ENCODE measurements around the gene ADAMTS18. TPM values are rescaled to one million over a fixed set of nuclear protein-coding genes. Genes with fewer than 3 reads are reported as not detected.

Gene ADAMTS18
- total RNA-seq, 1 experiment from 2014 or later, result not detected

GRCh38 chr16:77437859-77438258, 3.0 kb upstream of the ADAMTS18 start:
- H3K9me3 ChIP-seq (ENCODE audit: control insufficient read depth in 1 of 2, insufficient read depth in 1 of 2, low read depth in 1 of 2, low read length in 2 of 2), result no peaks in the 10 kb centered on the region
- RAD21 ChIA-PET (ENCODE audit: low non-redundant PET in 1 of 2, low total read pairs in 2 of 2, uncharacterized antibody in 2 of 2, unreplicated experiment in 2 of 2), result interaction anchor here in 1 of 2 experiments (0.6 kb wide), 1 partner anchor 19 kb away, joined by 3 read pairs; no protein-coding TSS in a partner anchor
- no peaks in the 10 kb centered on the region for H3K36me3 ChIP-seq (ENCODE audit: control insufficient read depth in 1 of 2, insufficient read depth in 2 of 2, low read length in 2 of 2)
- H3K79me2 ChIP-seq (ENCODE audit: insufficient read depth, low read length), result no peaks in the 10 kb centered on the region
- CTCF ChIA-PET, result interaction anchor here (1.9 kb wide), 1 partner anchor 146 kb away, joined by 13 read pairs; no protein-coding TSS in a partner anchor
- DNase-seq (ENCODE audit: low read depth, low spot score), result no peak
- H3K9ac ChIP-seq (ENCODE audit: low read length), result no peak overlapping the region
- H3K4me3 ChIP-seq (replicated peaks in 1 of 2; ENCODE audit: low read depth in 1 of 2, low read length in 2 of 2), result no peak overlapping the region
- H2AFZ ChIP-seq (ENCODE audit: low read depth, low read length, poor library complexity, severe bottlenecking), result no peak overlapping the region
- POLR2A ChIA-PET, result interaction anchor here (0.6 kb wide), 1 partner anchor 12 kb away, joined by 3 read pairs; no protein-coding TSS in a partner anchor
- H3K27me3 ChIP-seq (ENCODE audit: insufficient read depth, low read length), result peaks cover 29% of the 10 kb centered on the region
- no peaks in the 10 kb centered on the region for H3K9me2 ChIP-seq (ENCODE audit: insufficient read depth)
- no peaks in the 10 kb centered on the region for H3K4me1 ChIP-seq (ENCODE audit: control insufficient read depth in 1 of 2, insufficient read depth in 2 of 2, low read length in 2 of 2)
- peak; percentile 41; the same call in 1 of the 2 replicates for TF ChIP-seq RAD21 (IDR thresholded peaks at IDR 0.05; ENCODE audit: low read depth)
- TF ChIP-seq ZFX (IDR thresholded peaks at IDR 0.05), result no peak
- TF ChIP-seq CTCF (IDR thresholded peaks at IDR 0.05 in 2 of 3, conservative IDR thresholded peaks at IDR 0.05 in 1 of 3; ENCODE audit: borderline replicate concordance in 1 of 3, insufficient read depth in 1 of 3, low read depth in 2 of 3, low read length in 2 of 3), result peak in 2 of 3 experiments; percentile 7 to 39; a peak in 2 of 6 replicates
- H4K20me1 ChIP-seq (ENCODE audit: insufficient read depth), result no peaks in the 10 kb centered on the region
- no peak overlapping the region for H3K27ac ChIP-seq (ENCODE audit: low read depth, low read length)
- H3K4me2 ChIP-seq (ENCODE audit: low read length), result no peak overlapping the region
- no peak for ATAC-seq
- intact Hi-C loops (cut with micrococcal nuclease), result loop anchor here (5.0 kb wide), 1 partner anchor 144 kb away; no protein-coding TSS in a partner anchor
- no TSS peak for BruUV-seq (replicated peaks)

- H3K9me3 ChIP-seq (ENCODE audit: control insufficient read depth in 1 of 2, insufficient read depth in 1 of 2, low read depth in 1 of 2, low read length in 2 of 2), result no peaks in the 10 kb centered on the region
- ChIA-PET POLR2A (no interaction called here), RAD21 (ENCODE audit: low non-redundant PET in 1 of 2, low total read pairs in 2 of 2, uncharacterized antibody in 2 of 2, unreplicated experiment in 2 of 2) (no interaction called here), CTCF (no interaction called here)
- H3K9ac ChIP-seq (ENCODE audit: low read length), result no peak overlapping the region
- H3K36me3 ChIP-seq (ENCODE audit: control insufficient read depth in 1 of 2, insufficient read depth in 2 of 2, low read length in 2 of 2), result no peaks in the 10 kb centered on the region
- H3K4me1 ChIP-seq (ENCODE audit: control insufficient read depth in 1 of 2, insufficient read depth in 2 of 2, low read length in 2 of 2), result no peaks in the 10 kb centered on the region
- H4K20me1 ChIP-seq (ENCODE audit: insufficient read depth), result no peaks in the 10 kb centered on the region
- DNase-seq (ENCODE audit: low read depth, low spot score) (no peak), ATAC-seq (no peak)
- no TSS peak for BruUV-seq (replicated peaks)
- H3K4me3 ChIP-seq (replicated peaks in 1 of 2; ENCODE audit: low read depth in 1 of 2, low read length in 2 of 2), result no peak overlapping the region
- no peak overlapping the region for H3K27ac ChIP-seq (ENCODE audit: low read depth, low read length)
- H3K79me2 ChIP-seq (ENCODE audit: insufficient read depth, low read length), result no peaks in the 10 kb centered on the region
- H3K9me2 ChIP-seq (ENCODE audit: insufficient read depth), result no peaks in the 10 kb centered on the region
- no peak for TF ChIP-seq SRF (IDR thresholded peaks at IDR 0.05; ENCODE audit: low read depth)
- no peak for TF ChIP-seq TCF7L2 (IDR thresholded peaks at IDR 0.05; ENCODE audit: borderline replicate concordance, extremely low read depth, insufficient read depth, insufficient read length)
- no peak for TF ChIP-seq SP1 (IDR thresholded peaks at IDR 0.05; ENCODE audit: low read depth)
- no peak for TF ChIP-seq YY1 (IDR thresholded peaks at IDR 0.05; ENCODE audit: extremely low read depth, insufficient replicate concordance, low read depth, low read length)
- TF ChIP-seq EZH2 (IDR thresholded peaks at IDR 0.05), result no peak
- TF ChIP-seq ZFX (IDR thresholded peaks at IDR 0.05), result no peak
- TF ChIP-seq EGR1 (IDR thresholded peaks at IDR 0.05; ENCODE audit: low read depth), result no peak
- no peak for TF ChIP-seq RAD21 (IDR thresholded peaks at IDR 0.05; ENCODE audit: low read depth)
- TF ChIP-seq CEBPB (IDR thresholded peaks at IDR 0.05; ENCODE audit: low read depth), result no peak
- no peak for TF ChIP-seq EZH2phosphoT487 (IDR thresholded peaks at IDR 0.05; ENCODE audit: borderline replicate concordance)
- TF ChIP-seq MAX (IDR thresholded peaks at IDR 0.05), result no peak
- TF ChIP-seq ELF1 (IDR thresholded peaks at IDR 0.05; ENCODE audit: borderline replicate concordance, low read depth), result no peak
- no peak for TF ChIP-seq CTCF (IDR thresholded peaks at IDR 0.05 in 2 of 3, conservative IDR thresholded peaks at IDR 0.05 in 1 of 3; ENCODE audit: borderline replicate concordance in 1 of 3, insufficient read depth in 1 of 3, low read depth in 2 of 3, low read length in 2 of 3)
- no peak overlapping the region for H2AFZ ChIP-seq (ENCODE audit: low read depth, low read length, poor library complexity, severe bottlenecking)
- intact Hi-C loops (cut with micrococcal nuclease), result loop anchor here (5.0 kb wide), 1 partner anchor 147 kb away; no protein-coding TSS in a partner anchor
- no peak overlapping the region for H3K4me2 ChIP-seq (ENCODE audit: low read length)
- H3K27me3 ChIP-seq (ENCODE audit: insufficient read depth, low read length), result peaks cover 42% of the 10 kb centered on the region
These were observed 512 bp upstream of the ADAMTS18 start for GRCh38 chr16:77435272-77435820.
